HG02884 (cell line): ENCODE results near the gene GATA5.
"Not testable (repeated sequence)": the region's sequence is repeated elsewhere in the genome, so short reads cannot be mapped to it uniquely, and the experiment has no call there.

Experiments used
- ATAC-seq: cut with Tn5 transposase; IDR thresholded peaks from one replicate; pipeline ENCODE4 v1.9.1; 2021; ENCODE audit warnings: mild to moderate bottlenecking, moderate library complexity; ENCODE audit not compliant: unreplicated experiment

Gene GATA5

DNA sequence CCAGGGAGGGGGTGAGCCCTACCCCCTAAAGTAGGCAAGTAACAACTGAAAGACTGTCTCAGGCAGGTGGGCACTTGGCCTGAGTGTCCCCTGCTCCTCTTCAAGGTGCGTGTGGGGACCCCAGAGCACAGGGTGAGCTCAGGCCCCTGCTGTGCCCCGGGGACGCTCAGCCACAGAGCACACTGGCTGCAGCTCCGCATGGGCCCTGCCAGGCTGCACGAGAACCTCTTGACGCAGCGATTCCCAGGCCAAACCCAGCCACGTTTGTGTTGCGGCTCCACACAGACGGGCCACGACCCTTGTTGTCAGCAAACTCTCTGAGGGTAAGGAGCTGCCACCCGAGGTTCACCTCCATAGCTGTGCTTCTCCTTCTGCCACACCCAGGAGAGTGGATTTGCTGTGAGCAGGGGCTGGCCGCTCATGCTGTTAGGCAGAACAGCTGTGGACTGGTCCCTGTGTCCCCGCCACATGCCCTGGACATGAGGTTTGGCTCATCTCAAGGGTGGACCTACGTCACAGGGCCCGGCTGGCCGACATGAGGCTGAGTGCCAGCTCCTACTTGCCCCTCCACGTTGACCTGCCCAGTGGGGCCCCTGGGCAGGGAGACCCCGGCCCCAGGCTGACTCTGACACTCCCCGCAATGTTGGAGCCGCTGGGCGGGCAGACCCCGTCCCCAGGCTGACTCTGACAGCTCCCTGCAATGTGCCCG, 29.7 kb upstream of the GATA5 start:
- ATAC-seq, result no peak

DNA sequence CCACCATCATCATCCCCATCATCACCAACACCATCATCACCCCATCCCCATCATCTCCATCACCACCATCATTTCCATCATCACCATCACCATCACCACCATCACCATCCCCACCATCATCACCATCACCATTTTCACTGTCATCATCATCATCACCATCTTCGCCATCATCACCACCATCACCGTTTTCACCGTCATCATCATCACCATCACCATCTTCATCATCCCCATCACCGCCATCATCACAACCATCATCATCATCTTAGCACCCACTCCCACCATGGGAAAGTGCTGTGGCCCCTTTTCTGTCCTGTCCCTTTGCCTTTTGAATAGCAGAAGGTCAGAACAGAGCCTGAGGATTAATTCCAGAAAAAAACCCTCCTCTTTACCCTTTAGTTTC, 28.5 kb upstream of the GATA5 start:
- ATAC-seq, result no peak

- ATAC-seq, result no peak
Observed at GRCh38 chr20:62503401-62504178, 27.8 kb upstream of the GATA5 start.

DNA sequence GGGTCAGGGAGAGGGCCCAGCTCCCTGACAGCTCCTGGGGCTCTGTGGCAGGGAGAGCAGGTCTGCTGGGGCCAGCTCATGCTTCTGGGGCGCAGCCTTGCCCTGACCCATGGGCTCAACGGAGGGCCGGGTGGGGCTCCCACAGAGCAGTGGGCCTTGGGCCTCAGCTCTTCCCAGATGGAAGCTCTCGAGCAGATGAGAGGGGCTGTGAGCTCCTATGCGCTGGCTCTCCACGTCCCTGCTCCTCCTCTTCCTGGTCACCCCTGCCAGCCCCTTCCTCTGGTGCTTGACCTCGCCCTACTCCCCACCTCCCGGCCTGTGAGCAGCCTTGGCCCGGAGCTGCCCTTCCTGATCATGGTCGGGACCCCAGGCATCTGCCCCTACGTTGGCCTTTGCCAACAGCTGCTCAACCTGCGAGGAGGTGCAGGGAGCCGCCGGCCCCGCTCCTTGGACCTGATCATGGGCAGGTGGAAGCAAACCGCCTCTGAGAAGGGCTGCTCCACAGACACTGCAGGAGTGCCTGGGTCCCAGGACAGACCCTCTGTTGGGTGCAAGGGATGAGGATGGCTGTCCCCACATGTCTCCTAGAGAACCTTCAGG, 26.8 kb upstream of the GATA5 start:
- no peak for ATAC-seq

GRCh38 chr20:62501801-62502495, 26.2 kb upstream of the GATA5 start:
- ATAC-seq, result no peak

DNA sequence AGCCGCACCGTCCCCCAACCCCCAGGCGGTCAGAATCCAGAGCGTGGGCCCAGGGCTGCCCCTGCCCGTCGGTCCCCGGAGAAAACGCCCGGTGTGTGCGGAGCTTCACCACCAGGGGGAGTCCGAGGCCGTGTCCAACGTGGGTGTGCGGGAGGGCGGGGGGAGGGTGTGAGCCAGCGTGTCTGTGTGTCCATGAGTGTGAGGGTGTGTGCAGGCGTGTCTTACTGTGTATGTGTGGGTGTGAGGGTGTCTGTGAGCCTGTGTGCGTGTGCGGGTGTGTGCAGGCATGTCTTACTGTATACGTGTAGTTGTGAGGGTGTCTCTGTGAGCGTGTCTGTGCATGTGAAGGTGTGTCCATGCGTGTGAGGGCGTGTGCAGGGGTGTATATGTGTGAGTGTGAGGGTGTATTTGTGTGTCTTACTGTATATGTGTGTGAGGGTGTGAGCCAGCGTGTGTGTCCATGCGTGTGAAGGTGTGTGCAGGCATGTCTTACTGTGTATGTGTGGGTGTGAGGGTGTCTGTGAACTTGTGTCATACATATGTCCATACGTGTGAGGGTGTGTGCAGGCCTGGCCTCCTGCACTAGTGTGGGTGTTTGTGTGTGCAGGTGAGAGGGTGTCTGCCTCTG, 24.6 kb upstream of the GATA5 start:
- no peak for ATAC-seq

DNA sequence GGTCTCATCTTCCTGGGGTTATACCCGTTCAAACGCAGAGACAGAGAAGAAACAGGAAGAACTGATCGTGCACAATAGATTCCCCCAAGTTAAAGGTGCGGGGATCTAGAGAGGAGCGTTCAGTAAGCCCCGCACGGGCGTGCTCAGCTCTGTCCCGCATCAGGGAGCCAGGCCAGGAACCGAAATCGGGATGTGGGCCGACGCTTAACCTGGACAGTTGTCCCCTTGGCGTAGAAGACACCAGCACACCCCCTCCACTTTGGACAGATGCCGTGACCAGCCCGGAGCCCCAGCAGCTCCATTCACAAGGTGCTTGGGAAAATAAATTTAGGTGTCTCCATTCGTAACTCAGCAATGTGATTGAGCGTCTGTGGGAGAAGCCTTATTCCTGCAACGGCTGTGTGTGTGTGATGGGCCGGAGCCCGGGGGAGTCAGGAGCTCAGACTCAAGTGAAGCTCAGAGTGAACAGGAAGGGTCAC, 24.0 kb upstream of the GATA5 start:
- no peak for ATAC-seq

- no peak for ATAC-seq
Observed at GRCh38 chr20:62498874-62499273, 23.1 kb upstream of the GATA5 start.

GRCh38 chr20:62496568-62497218, 20.9 kb upstream of the GATA5 start:
- ATAC-seq, result no peak

DNA sequence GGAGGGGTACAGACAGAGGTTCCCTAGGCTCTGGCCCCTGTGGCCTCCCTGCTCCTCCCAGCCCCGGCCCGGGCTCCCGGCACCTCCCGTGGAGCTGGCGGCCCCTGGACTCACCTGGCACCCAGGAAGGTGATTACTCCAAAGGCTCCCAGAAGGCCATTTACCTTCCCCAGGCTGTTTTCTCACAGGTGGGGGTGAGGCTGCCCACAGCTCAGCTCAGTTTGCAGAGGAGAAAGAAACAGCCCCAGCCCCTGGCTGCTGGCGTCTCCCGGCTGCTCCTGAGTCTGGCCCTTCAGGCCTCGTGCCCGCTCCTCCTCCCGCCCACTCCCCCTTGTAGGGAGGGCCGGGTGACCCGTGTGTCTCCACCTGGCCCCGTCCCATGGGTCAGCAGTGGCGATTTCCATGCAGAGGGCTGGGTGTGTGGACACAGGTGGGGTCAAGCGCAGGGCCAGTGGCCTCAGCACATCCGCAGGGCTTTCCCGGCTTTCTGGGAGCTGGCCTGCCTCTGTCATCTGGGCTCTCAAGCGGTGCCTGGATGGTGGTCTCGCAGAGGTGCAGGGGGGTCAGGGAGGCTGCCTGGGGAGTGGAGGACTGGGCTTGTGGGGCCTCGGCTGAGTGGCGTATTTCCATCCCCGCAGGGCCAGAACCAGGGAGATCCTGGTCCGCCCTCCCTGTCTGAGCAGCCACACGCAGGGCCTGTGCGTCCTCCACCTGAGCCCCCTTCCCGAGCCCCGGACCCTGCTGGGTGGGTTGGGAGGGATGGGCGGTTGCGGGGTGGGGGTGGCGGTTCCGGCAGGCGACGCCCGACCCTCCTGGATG, 20.2 kb upstream of the GATA5 start:
- ATAC-seq, result no peak

- ATAC-seq, result no peak
Observed at GRCh38 chr20:62494980-62495748, 19.4 kb upstream of the GATA5 start.

DNA sequence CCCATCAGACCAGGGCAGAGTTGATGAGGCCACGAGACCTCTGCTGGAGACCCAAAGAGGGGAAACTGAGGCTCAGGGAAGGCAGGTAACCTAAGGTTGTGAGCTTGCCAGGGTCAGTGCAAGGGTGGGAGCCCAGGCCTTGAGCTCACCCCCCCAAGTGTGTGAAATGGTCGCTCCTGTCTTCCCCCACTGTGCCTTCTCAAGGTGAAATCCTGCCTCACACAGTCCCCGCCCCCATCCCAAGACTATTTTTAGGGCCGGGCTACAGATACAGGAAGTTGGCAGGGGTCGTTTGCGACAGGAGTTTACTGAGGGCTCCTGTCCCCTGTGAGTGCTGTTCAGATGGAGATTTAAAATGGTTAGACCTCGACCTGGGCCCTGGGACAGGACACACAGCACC, 18.7 kb upstream of the GATA5 start:
- no peak for ATAC-seq

DNA sequence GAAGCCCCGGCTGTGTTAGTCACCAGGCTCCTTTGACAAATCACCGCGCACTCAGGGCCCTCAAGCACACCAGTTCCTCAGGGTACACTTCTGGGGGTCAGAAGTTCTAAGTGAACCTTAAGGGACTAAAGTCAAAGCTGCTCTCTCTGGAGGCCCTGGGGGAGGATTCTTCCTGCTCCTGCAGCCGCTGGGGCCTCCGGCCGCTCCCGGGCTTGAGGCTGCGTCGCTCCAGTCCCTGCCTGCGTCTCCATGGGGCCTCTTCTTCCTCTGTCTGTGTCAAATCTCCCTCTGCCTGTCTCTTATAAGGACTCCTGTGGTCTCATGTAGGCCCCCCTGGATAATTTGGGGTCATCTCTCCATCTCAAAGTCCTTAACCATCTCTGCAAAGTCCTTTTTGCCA, 18.1 kb upstream of the GATA5 start:
- no peak for ATAC-seq

- no peak for ATAC-seq
Observed at GRCh38 chr20:62493253-62493885, 17.6 kb upstream of the GATA5 start.

- ATAC-seq, result no peak
Observed at GRCh38 chr20:62492711-62493110, 16.9 kb upstream of the GATA5 start.

DNA sequence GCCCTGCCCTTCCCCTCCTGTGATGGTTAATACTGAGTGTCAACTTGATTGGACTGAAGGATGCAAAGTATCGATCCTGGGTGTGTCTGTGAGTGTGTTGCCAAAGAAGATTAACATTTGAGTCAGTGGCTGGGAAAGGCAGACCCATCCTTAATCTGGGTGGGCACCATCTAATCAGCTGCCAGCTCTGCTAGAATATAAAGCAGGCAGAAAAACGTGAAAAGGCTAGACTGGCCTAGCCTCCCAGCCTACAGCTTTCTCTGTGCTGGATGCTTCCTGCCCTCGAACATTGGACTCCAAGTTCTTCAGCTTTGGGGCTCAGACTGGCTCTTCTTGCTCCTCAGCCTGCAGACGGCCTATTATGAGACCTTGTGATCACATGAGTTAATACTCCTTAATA, 15.0 kb upstream of the GATA5 start:
- ATAC-seq, result not testable (repeated sequence)

DNA sequence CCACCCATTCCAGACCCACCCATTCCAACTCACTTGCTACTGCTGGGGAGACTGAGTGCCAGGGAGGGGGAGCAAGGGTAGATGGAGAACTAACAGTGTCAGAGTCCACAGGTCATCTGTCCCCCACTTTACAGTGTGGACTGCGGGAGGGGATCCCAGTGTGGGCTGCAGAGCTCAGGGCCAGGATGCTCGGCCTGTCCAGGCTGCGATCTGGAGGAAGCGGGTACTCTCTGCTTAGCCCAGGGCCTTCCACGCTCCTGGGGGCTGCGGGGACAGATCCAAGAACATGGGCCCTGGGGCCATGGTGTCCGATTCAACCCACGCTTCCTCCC, 14.1 kb upstream of the GATA5 start:
- ATAC-seq, result no peak

GRCh38 chr20:62489186-62489931, 13.6 kb upstream of the GATA5 start:
- ATAC-seq, result no peak
